NK-92 (cell line): ENCODE results near the gene SLC6A3.
"Not testable (repeated sequence)": the region's sequence is repeated elsewhere in the genome, so short reads cannot be mapped to it uniquely, and the experiment has no call there.

Experiments used
- DNase-seq: peaks from one replicate; lab custom pipeline; 2025; ENCODE audit not compliant: unreplicated experiment; lab: John Stamatoyannopoulos, UW

The SLC6A3 gene

GRCh38 chr5:1478271-1479035 lies 33.2 kb upstream of the SLC6A3 start:
- no peak for DNase-seq

GRCh38 chr5:1477341-1477740 lies 32.1 kb upstream of the SLC6A3 start:
- no peak for DNase-seq

GRCh38 chr5:1476967-1477310 lies 31.7 kb upstream of the SLC6A3 start:
- DNase-seq, result no peak

GRCh38 chr5:1476181-1476966 lies 31.1 kb upstream of the SLC6A3 start:
- no peak for DNase-seq

GRCh38 chr5:1475544-1475900 lies 30.3 kb upstream of the SLC6A3 start:
- not testable (repeated sequence) for DNase-seq

GRCh38 chr5:1474866-1475543 lies 29.8 kb upstream of the SLC6A3 start:
- DNase-seq, result no peak

GRCh38 chr5:1474183-1474839 lies 29.1 kb upstream of the SLC6A3 start:
- no peak for DNase-seq

GRCh38 chr5:1473746-1474145 lies 28.5 kb upstream of the SLC6A3 start:
- no peak for DNase-seq

- DNase-seq, result no peak
Observed at GRCh38 chr5:1472964-1473628, 27.9 kb upstream of the SLC6A3 start.

GRCh38 chr5:1471997-1472963 lies 27.0 kb upstream of the SLC6A3 start:
- no peak for DNase-seq

GRCh38 chr5:1471240-1471853 lies 26.1 kb upstream of the SLC6A3 start:
- no peak for DNase-seq

- no peak for DNase-seq
Observed at GRCh38 chr5:1470762-1471211, 25.5 kb upstream of the SLC6A3 start.

GRCh38 chr5:1468629-1469527 lies 23.6 kb upstream of the SLC6A3 start:
- no peak for DNase-seq

- DNase-seq, result no peak
Observed at GRCh38 chr5:1468247-1468612, 23.0 kb upstream of the SLC6A3 start.

GRCh38 chr5:1467341-1468246 lies 22.4 kb upstream of the SLC6A3 start:
- DNase-seq, result no peak

- no peak for DNase-seq
Observed at GRCh38 chr5:1466631-1467265, 21.5 kb upstream of the SLC6A3 start.

- no peak for DNase-seq
Observed at GRCh38 chr5:1465966-1466471, 20.8 kb upstream of the SLC6A3 start.
